ENCODE results near the gene PSMD14.

GRCh38 chr2:161324876-161325275, 16.7 kb downstream of the PSMD14 start:
- TF ChIP-seq SIN3A (IDR thresholded peaks at IDR 0.05; ENCODE audit: borderline replicate concordance, insufficient read depth, low read length) (no peak), REST (IDR thresholded peaks at IDR 0.05; ENCODE audit: insufficient read depth in 1 of 2, low read depth in 2 of 2, low read length in 2 of 2) (no peak), POLR2AphosphoS5 (IDR thresholded peaks at IDR 0.05; ENCODE audit: low read depth, low read length) (no peak), TAF1 (IDR thresholded peaks at IDR 0.05; ENCODE audit: borderline replicate concordance, insufficient read depth, low read length) (no peak), FOXP2 (optimal IDR thresholded peaks at IDR 0.05; ENCODE audit: borderline replicate concordance, extremely low read depth, extremely low read length, insufficient read depth) (no peak)

Measured in PFSK-1 (cell line).